Hematopoietic multipotent progenitor cell treated with erythropoietin and hydrocortisone succinate and interleukin-3 and kit ligand, for 15 days (in vitro differentiated cells): ENCODE results near the gene CD248.
"Not testable (repeated sequence)": the region's sequence is repeated elsewhere in the genome, so short reads cannot be mapped to it uniquely, and the experiment has no call there.

Source experiments
- DNase-seq: peaks from one replicate; pipeline ENCODE4 v3.0.0-alpha.2; 2015; ENCODE audit warnings: low spot score

CD248 gene

GRCh38 chr11:66288671-66289547 is 27.9 kb downstream of the CD248 start, which contains the start of gene YIF1A:
TSS of gene YIF1A (minus strand) at chr11:66289143. CDS start at chr11:66288985, 158 bp downstream.
- peak; percentile 99 for DNase-seq

GRCh38 chr11:66287889-66288670 is 28.8 kb downstream of the CD248 start:
- no peak for DNase-seq

- no peak for DNase-seq
Observed at GRCh38 chr11:66287211-66287888, 29.5 kb downstream of the CD248 start.

- DNase-seq, result no peak
Observed at GRCh38 chr11:66286699-66287098, 30.1 kb downstream of the CD248 start.

- DNase-seq, result no peak
Observed at GRCh38 chr11:66285250-66285947, 31.4 kb downstream of the CD248 start.

GRCh38 chr11:66284526-66285078 is 32.2 kb downstream of the CD248 start:
- DNase-seq, result no peak

- no peak for DNase-seq
Observed at GRCh38 chr11:66283461-66284105, 33.3 kb downstream of the CD248 start.

GRCh38 chr11:66282468-66283455 is 34.1 kb downstream of the CD248 start:
- peak; percentile 97 for DNase-seq

- DNase-seq, result no peak
Observed at GRCh38 chr11:66281776-66282467, 34.9 kb downstream of the CD248 start.

- DNase-seq, result no peak
Observed at GRCh38 chr11:66281001-66281400, 35.8 kb downstream of the CD248 start.

GRCh38 chr11:66280428-66280827 is 36.4 kb downstream of the CD248 start:
- DNase-seq, result no peak

GRCh38 chr11:66279092-66279734 is 37.6 kb downstream of the CD248 start:
- no peak for DNase-seq

GRCh38 chr11:66278363-66279091 is 38.3 kb downstream of the CD248 start:
- DNase-seq, result no peak

- no peak for DNase-seq
Observed at GRCh38 chr11:66277471-66278362, 39.1 kb downstream of the CD248 start, which contains the start of gene CNIH2. TSS of gene CNIH2 (plus strand) at chr11:66278175. CDS start at chr11:66278457, 282 bp downstream.

- DNase-seq, result not testable (repeated sequence)
Observed at GRCh38 chr11:66277064-66277463, 39.8 kb downstream of the CD248 start.

- not testable (repeated sequence) for DNase-seq
Observed at GRCh38 chr11:66276619-66277018, 40.2 kb downstream of the CD248 start.
